H1 (cell line): ENCODE results near the gene SAFB. TPM values are rescaled to one million over a fixed set of nuclear protein-coding genes. Genes with fewer than 3 reads are reported as not detected.

ENCODE experiments used
- CTCF ChIA-PET: fragments of 300-600 bp; sonication (Branson Sonifier 250); formaldehyde crosslinking; loops from one replicate; lab custom pipeline; 2021; ENCODE audit not compliant: partially characterized antibody; lab: Charles Lee
- POLR2A ChIA-PET: fragments of 300-600 bp; sonication (Branson Sonifier 250); formaldehyde crosslinking; loops from one replicate; lab custom pipeline; 2021; ENCODE audit warnings: inconsistent platforms; ENCODE audit not compliant: partially characterized antibody; lab: Charles Lee
- DNase-seq, 2 experiments: peaks; one replicate each; pipeline versions ENCODE4 v3.0.0 to v3.0.0-alpha.2; 2010 to 2022; ENCODE audit warnings: low spot score in 2 of 2, low read depth in 1 of 2, mixed read lengths in 1 of 2
- FAIRE-seq: peaks from 2 replicates; lab custom pipeline; 2011; peaks lifted over from hg19 to GRCh38; lab: Jason Lieb, UNC
- H2AFZ ChIP-seq: 2 replicates; pipeline ENCODE4 v1.8.1; 2012; ENCODE audit warnings: low read length, inconsistent platforms
- H2AK5ac ChIP-seq: 2 replicates; pipeline ENCODE4 v1.6.1; 2013; ENCODE audit warnings: low read depth, low read length
- H2BK120ac ChIP-seq: replicated peaks from 2 replicates; pipeline ENCODE3; 2013; ENCODE audit warnings: low read depth, low read length, inconsistent platforms
- H2BK12ac ChIP-seq: 2 replicates; pipeline ENCODE4 v1.6.1; 2013; ENCODE audit warnings: low read depth, low read length
- H2BK15ac ChIP-seq: 2 replicates; pipeline ENCODE4 v1.6.1; 2013; ENCODE audit warnings: low read length
- H2BK20ac ChIP-seq: 2 replicates; pipeline ENCODE4 v1.6.1; 2013; ENCODE audit warnings: low read length
- H2BK5ac ChIP-seq: 2 replicates; pipeline ENCODE4 v1.6.1; 2013; ENCODE audit warnings: low read depth, low read length
- H3K14ac ChIP-seq: 2 replicates; pipeline ENCODE4 v1.6.1; 2013; ENCODE audit warnings: inconsistent platforms; ENCODE audit not compliant: insufficient read length
- H3K18ac ChIP-seq: 2 replicates; pipeline ENCODE4 v1.6.1; 2013; ENCODE audit warnings: low read length; ENCODE audit errors: extremely low read depth
- H3K23ac ChIP-seq: 2 replicates; pipeline ENCODE4 v1.6.1; 2013; ENCODE audit warnings: inconsistent platforms; ENCODE audit not compliant: insufficient read length
- H3K23me2 ChIP-seq: 2 replicates; pipeline ENCODE4 v1.6.1; 2013; ENCODE audit warnings: low read depth, low read length
- H3K27ac ChIP-seq: 2 replicates; pipeline ENCODE4 v1.6.1; 2011; ENCODE audit warnings: low read depth, low read length, inconsistent platforms
- H3K27me3 ChIP-seq, 4 experiments: replicated peaks in 1 of 4; 1 replicate in 1 of 4; 2 replicates in 3 of 4; pipeline versions ENCODE4 v1.6.1 to v1.8.1; 2011 to 2013; ENCODE audit warnings: low read length in 3 of 4, mild to moderate bottlenecking in 3 of 4, inconsistent platforms in 2 of 4, mixed read lengths in 2 of 4, moderate library complexity in 1 of 4; ENCODE audit not compliant: control insufficient read depth in 3 of 4, insufficient read depth in 3 of 4; ENCODE audit errors: extremely low read depth in 1 of 4
- H3K36me3 ChIP-seq, 4 experiments: 2 replicates each; pipeline versions ENCODE4 v1.6.1 to v1.8.1; 2011 to 2013; ENCODE audit warnings: mild to moderate bottlenecking in 4 of 4, low read length in 3 of 4, moderate library complexity in 2 of 4, control low read depth in 1 of 4, inconsistent platforms in 1 of 4; ENCODE audit not compliant: insufficient read depth in 4 of 4, control insufficient read depth in 2 of 4
- H3K4ac ChIP-seq: replicated peaks from 2 replicates; pipeline ENCODE3; 2013; ENCODE audit warnings: low read length, low read depth, mixed read lengths, inconsistent platforms; ENCODE audit not compliant: insufficient read length
- H3K4me1 ChIP-seq, 4 experiments: replicated peaks in 1 of 4; 1 replicate in 1 of 4; 2 replicates in 3 of 4; pipeline versions ENCODE4 v1.6.1 to v1.8.1; 2011 to 2013; ENCODE audit warnings: low read length in 3 of 4, inconsistent platforms in 2 of 4, mixed read lengths in 1 of 4; ENCODE audit not compliant: insufficient read depth in 4 of 4, control insufficient read depth in 3 of 4
- H3K4me2 ChIP-seq, 2 experiments: 2 replicates each; pipeline versions ENCODE4 v1.6.1 to v1.8.1; 2011 to 2013; ENCODE audit warnings: low read depth in 2 of 2, low read length in 2 of 2, control low read depth in 1 of 2, inconsistent platforms in 1 of 2, mild to moderate bottlenecking in 1 of 2; ENCODE audit not compliant: insufficient read depth in 1 of 2
- H3K4me3 ChIP-seq, 4 experiments: fragments of 200-600, 300-600 bp in 1 of 4; sonication (generic), shearing (Covaris generic), sonication (Bioruptor Twin) in 1 of 4; 2 replicates each; pipeline versions ENCODE4 v1.5.1 to v1.8.1; 2011 to 2016; ENCODE audit warnings: low read length in 4 of 4, low read depth in 3 of 4, control low read depth in 2 of 4, inconsistent platforms in 2 of 4, mild to moderate bottlenecking in 2 of 4, mixed read lengths in 1 of 4, moderate library complexity in 1 of 4; ENCODE audit not compliant: insufficient read depth in 2 of 4; ENCODE audit errors: extremely low read depth in 1 of 4
- H3K56ac ChIP-seq: replicated peaks from 2 replicates; pipeline ENCODE3; 2013; ENCODE audit warnings: low read depth, mild to moderate bottlenecking, mixed read lengths, low read length, inconsistent platforms; ENCODE audit not compliant: insufficient read length
- H3K79me1 ChIP-seq: 2 replicates; pipeline ENCODE4 v1.6.1; 2013; ENCODE audit warnings: low read depth, low read length, control low read depth
- H3K79me2 ChIP-seq, 2 experiments: 2 replicates each; pipeline versions ENCODE4 v1.6.1 to v1.8.1; 2012 to 2013; ENCODE audit warnings: low read length in 2 of 2, mild to moderate bottlenecking in 2 of 2, inconsistent platforms in 1 of 2; ENCODE audit not compliant: insufficient read depth in 2 of 2, control insufficient read depth in 1 of 2
- H3K9ac ChIP-seq, 4 experiments: replicated peaks in 1 of 4; 1 replicate in 1 of 4; 2 replicates in 3 of 4; pipeline versions ENCODE4 v1.6.1 to v1.8.1; 2011 to 2013; ENCODE audit warnings: low read depth in 3 of 4, low read length in 3 of 4, control low read depth in 2 of 4, mild to moderate bottlenecking in 2 of 4, moderate library complexity in 2 of 4, inconsistent platforms in 1 of 4; ENCODE audit errors: extremely low read depth in 1 of 4
- H3K9me3 ChIP-seq, 2 experiments: 2 replicates each; pipeline versions ENCODE4 v1.6.1 to v1.8.1; 2012 to 2013; ENCODE audit warnings: mild to moderate bottlenecking in 2 of 2, moderate library complexity in 2 of 2, control low read depth in 1 of 2, inconsistent platforms in 1 of 2, low read depth in 1 of 2, low read length in 1 of 2, mixed read lengths in 1 of 2; ENCODE audit not compliant: insufficient read depth in 2 of 2
- H4K20me1 ChIP-seq, 2 experiments: replicated peaks in 1 of 2; 2 replicates each; pipeline versions ENCODE3 to v1.8.1; 2011 to 2013; ENCODE audit warnings: inconsistent platforms in 2 of 2, low read length in 2 of 2, mild to moderate bottlenecking in 1 of 2; ENCODE audit not compliant: insufficient read depth in 2 of 2, control insufficient read depth in 1 of 2
- H4K5ac ChIP-seq: 2 replicates; pipeline ENCODE4 v1.6.1; 2013; ENCODE audit warnings: low read length, low read depth, mixed read lengths, inconsistent platforms; ENCODE audit not compliant: insufficient read length
- H4K8ac ChIP-seq: 2 replicates; pipeline ENCODE4 v1.8.0; 2013; ENCODE audit warnings: mild to moderate bottlenecking, moderate library complexity, low read length, inconsistent platforms; ENCODE audit not compliant: insufficient read depth; ENCODE audit errors: extremely low read depth
- H4K91ac ChIP-seq: replicated peaks from 2 replicates; pipeline ENCODE3; 2013; ENCODE audit warnings: low read length, mixed read lengths, inconsistent platforms; ENCODE audit not compliant: insufficient read length
- ASH2L ChIP-seq: fragments of 200-600, 300-600 bp; sonication (generic); IDR thresholded peaks from one replicate; pipeline ENCODE4 v1.7.1; 2017; ENCODE audit warnings: low read length
- CBX5 ChIP-seq: fragments of 300-800, 300-1000 bp; sonication (generic); IDR thresholded peaks from 2 replicates; pipeline ENCODE4 v1.7.1; 2016; ENCODE audit warnings: antibody characterized with exemption, low read length, low read depth
- EGR1 ChIP-seq: IDR thresholded peaks from 2 replicates; pipeline ENCODE4 v1.6.1; 2011; ENCODE audit warnings: low read depth, low read length, borderline replicate concordance
- GTF2F1 ChIP-seq: IDR thresholded peaks from 2 replicates; pipeline ENCODE4 v1.6.1; 2012; ENCODE audit warnings: low read depth, low read length, improper control_type of control experiment, borderline replicate concordance
- HDAC6 ChIP-seq: IDR thresholded peaks from one replicate; pipeline ENCODE4 v1.7.1; 2012; ENCODE audit warnings: low read depth, mild to moderate bottlenecking, inconsistent platforms, low read length, moderate library complexity
- JUN ChIP-seq: IDR thresholded peaks from 2 replicates; pipeline ENCODE4 v1.6.1; 2011; ENCODE audit warnings: low read depth, mild to moderate bottlenecking, improper control_type of control experiment, low read length
- KDM1A ChIP-seq: fragments of 200-600, 300-600 bp; sonication (generic); IDR thresholded peaks from 2 replicates; pipeline ENCODE4 v1.7.1; 2016; ENCODE audit warnings: mild to moderate bottlenecking, low read length, borderline replicate concordance
- KDM5A ChIP-seq: fragments of 200-600 bp; IDR thresholded peaks from 2 replicates; pipeline ENCODE4 v1.7.1; 2012; ENCODE audit warnings: mild to moderate bottlenecking, low read length, inconsistent platforms, mixed read lengths
- NANOG ChIP-seq: IDR thresholded peaks from 2 replicates; pipeline ENCODE4 v1.6.1; 2011; ENCODE audit warnings: low read length, low read depth, mild to moderate bottlenecking, inconsistent platforms; ENCODE audit not compliant: insufficient read depth, poor library complexity, severe bottlenecking
- PHF8 ChIP-seq: fragments of 200-600 bp; sonication (generic); conservative IDR thresholded peaks from 2 replicates; pipeline ENCODE4 v1.7.1; 2012; ENCODE audit warnings: low read depth, mild to moderate bottlenecking, inconsistent platforms, low read length, moderate library complexity
- RAD21 ChIP-seq, 2 experiments: IDR thresholded peaks in 1 of 2; conservative IDR thresholded peaks in 1 of 2; 2 replicates each; pipeline ENCODE4 v1.6.1; 2011; ENCODE audit warnings: low read depth in 2 of 2, low read length in 2 of 2, improper control_type of control experiment in 1 of 2, inconsistent platforms in 1 of 2, mild to moderate bottlenecking in 1 of 2, moderate library complexity in 1 of 2
- RNF2 ChIP-seq: fragments of 200-900, 300-1000 bp; sonication (generic); IDR thresholded peaks from 2 replicates; pipeline ENCODE4 v1.7.1; 2016; ENCODE audit warnings: borderline replicate concordance, low read depth, mild to moderate bottlenecking, antibody characterized with exemption, low read length; ENCODE audit not compliant: poor library complexity, severe bottlenecking; ENCODE audit errors: missing control alignments
- SP2 ChIP-seq: IDR thresholded peaks from 2 replicates; pipeline ENCODE4 v1.6.1; 2012; ENCODE audit warnings: mild to moderate bottlenecking, low read length, inconsistent platforms
- SRF ChIP-seq: IDR thresholded peaks from 2 replicates; pipeline ENCODE4 v1.6.1; 2011; ENCODE audit warnings: mild to moderate bottlenecking, low read depth, low read length, moderate library complexity
- WGBS, 2 experiments: shearing (Covaris generic) in 1 of 2; methylation state at CpG; one replicate each; pipeline versions ENCODE4 v1.1.6 to v1.1.7; 2013 to 2015; ENCODE audit warnings: low lambda C conversion rate in 2 of 2, mixed read lengths in 2 of 2, inconsistent platforms in 1 of 2, low coverage in 1 of 2, missing lambda C conversion rate in 1 of 2; ENCODE audit not compliant: insufficient replicate concordance in 2 of 2, insufficient coverage in 1 of 2, insufficient read length in 1 of 2; ENCODE audit errors: extremely low coverage in 1 of 2, missing lambda C conversion rate in 1 of 2; 5-methylcytosine and 5-hydroxymethylcytosine counted together
- polyA plus RNA-seq, 7 experiments: library from polyadenylated mRNA; depleted of rRNA in 3 of 7; stranded (reverse) in 5 of 7; unstranded in 2 of 7; fragments of >200 nt in 5 of 7; fragments of 200-250 nt in 2 of 7; gene quantifications; 1 replicate in 5 of 7; 2 replicates in 1 of 7; 4 replicates in 1 of 7; pipeline versions ENCODE4 v1.2.1 to v1.2.3, GENCODE V29; 2011 to 2013; ENCODE audit warnings: missing spikeins in 2 of 7, mixed read lengths in 2 of 7
- total RNA-seq: library from RNA; stranded (reverse); fragmentation: NEBNext Ultra II Directional; extraction: Animal tissue kit (Norgen Biotek cat#: 25700); gene quantifications from 2 replicates; pipeline ENCODE4 v1.2.1, GENCODE V29; 2021

The SAFB gene
- total and polyA plus RNA-seq, 2 of the 8 experiments (the other 6 are each of a cell fraction or from before 2014, with no cell fraction given), result 27.0 to 110 TPM

DNA sequence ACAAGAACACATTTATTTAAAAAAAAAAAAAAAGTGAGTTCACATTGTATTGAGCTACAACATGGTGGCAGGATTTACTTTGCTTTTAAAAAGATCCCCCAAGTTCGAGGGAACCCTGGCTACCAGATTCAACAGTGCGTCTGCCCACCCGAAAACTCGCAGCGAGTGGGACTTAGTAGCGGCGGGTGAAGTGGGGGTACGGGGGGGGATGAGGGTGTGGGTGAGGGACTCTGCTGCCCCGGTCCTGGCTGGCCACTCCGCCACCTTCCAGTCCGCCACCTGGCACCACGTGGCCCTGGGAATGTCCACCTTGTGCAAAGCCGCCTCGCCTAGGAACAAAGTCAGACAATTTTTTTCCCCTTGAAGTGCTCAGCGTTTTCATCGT, 35.8 kb upstream of the SAFB start:
- DNase-seq, result no peak
- Histone ChIP-seq H3K18ac (no peak overlapping the region), H3K23me2 (peaks cover 2% of the 10 kb centered on the region; the same call in 1 of the 2 replicates), H2AFZ (no peak overlapping the region), H2BK120ac (no peak overlapping the region), H3K4me3 (no peak overlapping the region), H2BK20ac (no peak overlapping the region), H3K4me1 (peaks cover 0 to 21% (median 16%) of the 10 kb centered on the region in 4 experiments; a peak in 6 of 7 replicates), H3K4me2 (no peak overlapping the region; a peak in 1 of 4 replicates), H3K4ac (no peak overlapping the region), H3K27ac (no peak overlapping the region), H3K56ac (no peak overlapping the region), H4K8ac (no peak overlapping the region), H3K14ac (no peak overlapping the region), H3K9ac (no peak overlapping the region), H3K9me3 (no peaks in the 10 kb centered on the region), H3K36me3 (peaks cover 11 to 31% (median 22%) of the 10 kb centered on the region in 4 experiments; a peak in 5 of 8 replicates), H4K5ac (no peak overlapping the region), H3K23ac (no peak overlapping the region), H4K91ac (no peak overlapping the region), H2BK5ac (no peak overlapping the region), H2AK5ac (no peak overlapping the region), H4K20me1 (peaks cover 4 to 23% of the 10 kb centered on the region in 2 experiments), H3K79me2 (no peaks in the 10 kb centered on the region), H2BK12ac (no peak overlapping the region), H3K27me3 (no peaks in the 10 kb centered on the region), H2BK15ac (no peak overlapping the region), H3K79me1 (peaks cover 12% of the 10 kb centered on the region)
- FAIRE-seq, result no peak
- ChIA-PET POLR2A (interaction anchor here (2.3 kb wide), 1 partner anchor 104 kb away, joined by 16 read pairs; the partner anchor contains the start of gene RPL36), CTCF (interaction anchor here (0.6 to 0.7 kb wide), 2 partner anchors 21 to 367 kb away, joined by 3 read pairs; no protein-coding TSS in a partner anchor)
- 97% methylated on average over 15 of the region's 16 CpGs; no CpG with 5 or more reads in 1 of the 2 experiments for WGBS, 2 experiments
- TF ChIP-seq ASH2L (no peak), KDM5A (no peak), KDM1A (no peak), HDAC6 (no peak), GTF2F1 (no peak), SRF (no peak), SP2 (no peak), JUN (no peak), RNF2 (no peak), EGR1 (no peak), RAD21 (IDR thresholded peaks at IDR 0.05 in 1 of 2, conservative IDR thresholded peaks at IDR 0.05 in 1 of 2; ENCODE audit: low read depth in 2 of 2, low read length in 2 of 2) (no peak), PHF8 (no peak), NANOG (no peak), CBX5 (no peak)
